Myocyte (in vitro differentiated cells): ENCODE data around the gene FBXL22. TPM values are rescaled to one million over a fixed set of nuclear protein-coding genes. Genes with fewer than 3 reads are reported as not detected.

Experiments
- DNase-seq: peaks from one replicate; pipeline ENCODE4 v3.0.0-alpha.2; 2012; ENCODE audit warnings: low read depth
- polyA plus RNA-seq: library from polyadenylated mRNA; unstranded; fragments of >200 nt; gene quantifications from one replicate; pipeline ENCODE4 v1.2.1, GENCODE V29; 2012; ENCODE audit warnings: missing spikeins
- total RNA-seq: library from RNA; depleted of rRNA; stranded (reverse); fragments of >200 nt; gene quantifications from 2 replicates; pipeline ENCODE4 v1.2.3, GENCODE V29; 2014

The FBXL22 gene, protein sequence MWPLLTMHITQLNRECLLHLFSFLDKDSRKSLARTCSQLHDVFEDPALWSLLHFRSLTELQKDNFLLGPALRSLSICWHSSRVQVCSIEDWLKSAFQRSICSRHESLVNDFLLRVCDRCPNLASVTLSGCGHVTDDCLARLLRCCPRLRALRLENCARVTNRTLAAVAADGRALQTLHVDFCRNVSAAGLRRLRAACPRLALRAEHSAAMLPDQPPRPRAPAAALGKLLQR
- 26.5 and 39.5 TPM in 2 replicates for total RNA-seq
- polyA plus RNA-seq, result 10.0 TPM

DNA sequence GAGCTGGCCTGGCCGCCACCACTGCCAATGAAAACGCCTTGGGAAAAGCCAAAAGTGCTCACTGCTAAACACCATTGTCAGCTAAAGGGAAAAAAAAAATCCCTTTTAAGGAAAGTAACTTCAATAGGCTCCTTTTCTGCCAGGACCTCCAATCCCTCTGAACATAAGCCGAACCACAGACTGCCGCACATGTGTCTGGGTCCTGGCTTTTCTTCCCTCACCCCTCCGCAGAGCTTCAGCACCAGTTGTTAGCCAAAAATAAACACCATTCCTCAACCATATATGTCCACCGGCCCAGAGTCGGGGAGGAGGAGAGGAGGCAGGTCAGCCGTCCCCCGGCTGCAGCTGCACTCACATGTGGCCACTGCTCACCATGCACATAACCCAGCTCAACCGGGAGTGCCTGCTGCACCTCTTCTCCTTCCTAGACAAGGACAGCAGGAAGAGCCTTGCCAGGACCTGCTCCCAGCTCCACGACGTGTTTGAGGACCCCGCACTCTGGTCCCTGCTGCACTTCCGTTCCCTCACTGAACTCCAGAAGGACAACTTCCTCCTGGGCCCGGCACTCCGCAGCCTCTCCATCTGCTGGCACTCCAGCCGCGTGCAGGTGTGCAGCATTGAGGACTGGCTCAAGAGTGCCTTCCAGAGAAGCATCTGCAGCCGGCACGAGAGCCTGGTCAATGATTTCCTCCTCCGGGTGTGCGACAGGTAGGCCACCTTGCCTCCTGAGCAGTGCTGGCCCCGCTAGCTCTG lies at the start of gene FBXL22:
Gene FBXL22, plus strand, starts transcription at position 350 of the 753 bp plus-strand sequence. Its CDS starts 6 bp downstream, at position 356.
- peak; percentile 96 for DNase-seq

DNA sequence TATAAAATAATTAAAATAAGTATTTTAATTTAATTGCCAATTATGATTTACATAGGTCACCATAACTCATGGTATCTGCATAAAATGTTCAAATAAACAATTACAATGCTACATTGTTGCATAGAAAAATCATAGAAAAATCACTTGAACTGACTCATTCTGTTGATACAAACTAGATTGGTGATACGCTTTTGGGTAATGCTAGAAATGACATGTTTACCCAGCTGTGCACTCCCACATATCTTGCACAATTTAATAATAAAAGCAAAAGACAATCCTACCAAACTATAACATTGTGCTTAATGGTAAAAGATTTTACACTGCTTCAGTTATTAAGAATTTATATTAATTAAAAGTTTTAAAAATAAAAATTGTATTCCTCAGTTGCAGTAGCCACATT lies 45.8 kb upstream of the FBXL22 start:
- DNase-seq, result peak; percentile 41

DNA sequence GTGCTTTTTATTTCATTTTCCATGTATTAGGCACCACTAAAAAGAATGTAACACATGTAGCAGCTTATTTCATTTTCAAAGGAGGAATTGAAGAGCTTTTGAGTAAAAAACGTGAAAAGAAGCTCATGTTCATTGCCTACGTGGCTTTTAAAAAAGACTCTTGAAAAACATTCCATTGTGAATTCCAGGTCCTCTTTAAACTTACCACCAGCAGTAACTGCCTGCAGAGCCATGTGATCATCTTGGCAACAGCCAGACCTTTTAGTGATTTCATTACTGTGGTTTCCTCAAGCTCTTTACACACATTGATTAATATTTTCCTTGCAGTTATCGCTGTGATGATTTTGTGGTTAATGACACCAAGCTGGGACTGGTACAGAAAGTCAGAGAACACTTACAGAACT lies 43.8 kb upstream of the FBXL22 start:
- peak; percentile 73 for DNase-seq

DNA sequence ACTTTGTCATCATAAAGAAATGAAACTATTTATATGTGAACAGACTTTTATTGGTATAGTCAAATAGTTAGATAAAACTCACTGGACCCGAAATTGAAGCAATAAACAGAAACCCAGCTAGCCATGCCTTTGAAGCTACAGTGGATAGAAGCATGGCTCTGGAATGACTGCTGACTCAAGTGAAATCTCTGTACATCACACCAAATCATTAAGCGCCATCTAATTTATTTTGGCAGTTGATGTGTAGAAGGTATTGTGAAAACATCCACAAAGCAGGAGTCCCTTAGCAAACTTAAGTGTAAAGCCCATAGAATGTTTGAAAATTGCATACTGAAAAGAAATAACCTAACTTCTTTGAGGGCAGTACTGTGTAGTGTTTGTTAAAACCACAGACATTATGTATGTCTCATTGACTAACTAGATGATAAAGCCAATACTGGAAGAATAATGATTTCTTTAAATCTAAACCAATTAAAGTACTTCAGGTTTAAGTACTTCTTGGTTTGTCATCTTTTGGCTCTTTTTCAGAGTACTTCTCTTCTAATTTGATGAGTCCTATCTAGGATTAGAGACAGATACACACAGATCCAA lies 42.8 kb upstream of the FBXL22 start:
- DNase-seq, result no peak

DNA sequence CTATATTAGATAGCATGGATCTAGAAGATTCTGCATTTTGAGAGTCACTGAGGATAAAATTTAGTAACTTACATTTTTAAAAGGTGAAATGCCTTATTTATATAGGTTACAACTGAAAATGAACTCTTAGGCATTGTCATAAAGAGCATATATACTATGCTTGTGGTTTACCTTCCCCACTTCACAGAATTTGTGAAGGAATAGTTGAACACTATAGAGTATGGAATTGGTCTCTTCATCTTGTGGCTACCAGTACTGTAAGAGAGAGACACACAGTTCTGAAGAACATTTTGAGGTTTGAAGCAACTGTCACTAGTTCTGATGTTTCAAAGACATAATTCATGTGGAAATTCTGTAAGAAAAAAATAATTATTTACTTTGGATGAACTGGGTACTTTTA lies 41.7 kb upstream of the FBXL22 start:
- DNase-seq, result no peak

DNA sequence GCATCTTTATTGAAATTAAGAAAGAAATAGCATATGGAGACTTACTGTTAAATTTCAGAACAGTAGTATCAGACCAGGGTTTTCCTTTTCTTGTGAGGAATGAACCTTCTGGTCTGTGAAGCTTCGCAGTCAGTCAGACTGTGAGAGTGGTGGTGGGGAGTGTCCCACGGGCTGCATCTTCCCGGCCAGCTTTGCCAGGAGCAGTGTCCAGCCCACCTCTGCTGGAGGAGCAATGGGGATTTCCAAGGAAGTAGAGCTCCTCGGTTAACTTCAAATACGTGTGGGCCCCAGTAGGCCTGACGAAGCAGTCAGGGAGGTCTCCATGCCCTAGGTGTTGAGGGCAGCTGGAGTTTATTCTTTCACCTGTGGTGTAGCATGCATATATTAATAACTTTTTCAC lies 40.9 kb upstream of the FBXL22 start:
- no peak for DNase-seq

DNA sequence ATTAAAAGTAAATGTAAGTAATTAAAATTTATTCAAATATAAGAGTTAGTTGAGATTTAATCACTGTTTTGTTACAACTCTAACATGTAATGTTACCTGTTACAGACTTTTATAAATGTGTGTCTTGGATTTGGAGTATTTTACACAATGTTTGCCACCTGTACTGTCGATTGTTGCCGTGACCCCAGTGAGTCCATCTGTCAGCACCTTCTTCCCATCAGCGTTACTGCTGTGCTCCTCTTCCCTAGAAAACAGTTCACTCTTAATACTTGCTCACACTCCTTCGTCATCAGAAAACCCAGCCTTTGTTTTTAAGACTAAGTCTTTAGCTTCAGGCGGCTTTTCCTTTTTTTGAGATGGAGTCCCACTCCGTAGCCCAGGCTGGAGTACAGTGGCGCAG lies 40.5 kb upstream of the FBXL22 start:
- DNase-seq, result no peak

DNA sequence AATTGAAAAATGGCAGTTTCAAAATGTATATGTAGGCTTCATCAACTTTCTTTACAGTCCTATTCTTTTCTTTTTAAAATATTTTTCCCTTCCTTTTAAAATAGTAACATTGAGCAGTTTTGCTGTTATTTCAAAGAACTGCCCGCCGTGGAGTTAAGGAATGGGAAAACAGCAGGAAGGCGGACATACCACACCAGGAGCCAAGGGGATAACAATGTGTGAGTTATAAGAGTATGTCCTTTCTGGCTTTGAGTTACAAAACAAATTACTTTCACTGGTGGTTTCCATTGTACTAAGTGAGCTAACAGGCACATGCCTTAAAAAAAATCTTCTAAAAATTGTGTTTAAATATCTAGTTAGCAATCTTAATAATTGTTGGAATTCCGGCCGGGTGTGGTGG lies 37.4 kb upstream of the FBXL22 start:
- DNase-seq, result no peak

DNA sequence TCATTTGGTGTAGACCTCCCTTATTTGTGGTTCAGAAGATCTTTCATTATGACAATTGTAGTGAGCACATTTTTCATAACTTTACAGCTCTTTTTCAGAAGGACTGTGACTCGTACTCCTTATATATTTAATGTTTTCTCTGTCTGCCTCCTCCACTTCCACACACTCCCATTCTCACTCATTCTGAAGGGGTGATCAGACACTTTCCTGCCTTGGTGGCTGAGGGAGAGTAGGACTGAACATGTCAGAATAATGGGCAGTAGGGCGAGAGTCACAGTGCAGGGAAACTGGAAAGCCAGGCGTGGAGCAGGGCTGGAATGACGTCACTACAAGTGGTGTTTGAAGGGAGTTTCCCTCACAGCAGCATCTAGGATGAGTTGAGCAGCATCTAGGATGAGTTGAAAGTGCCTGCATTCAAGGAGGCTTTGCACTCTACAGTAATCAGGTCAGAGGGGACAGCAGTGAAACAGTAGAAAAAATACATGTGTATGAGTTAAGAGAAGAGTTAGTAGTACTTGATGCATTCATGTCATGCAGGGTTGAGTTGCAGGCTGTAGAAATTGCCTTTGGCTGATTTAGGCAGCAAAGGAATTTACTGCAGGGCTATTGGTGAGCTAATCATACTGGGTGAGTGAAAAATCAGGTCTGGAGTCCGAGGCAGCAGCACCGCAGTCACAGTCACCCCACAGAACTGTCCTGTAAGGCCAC lies 36.3 kb upstream of the FBXL22 start:
- DNase-seq, result no peak

DNA sequence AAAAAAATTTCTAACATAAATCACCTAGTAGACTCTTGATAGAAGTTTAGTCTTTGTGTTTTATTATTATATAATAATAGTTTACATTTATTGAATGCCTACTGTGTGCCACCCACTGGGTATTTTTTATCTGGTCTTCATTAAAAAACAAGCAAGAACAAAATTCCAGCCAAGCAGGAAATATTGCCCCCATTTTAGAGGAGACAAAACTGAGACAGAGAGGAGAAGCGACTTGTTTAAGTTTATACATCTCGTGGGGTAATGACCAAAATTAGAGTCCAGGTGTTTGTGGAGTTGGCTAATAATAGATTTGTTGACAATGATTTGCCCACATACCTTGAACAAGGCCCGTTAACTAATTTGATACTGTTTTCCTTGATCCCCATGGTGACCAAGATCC lies 33.1 kb upstream of the FBXL22 start:
- DNase-seq, result no peak

DNA sequence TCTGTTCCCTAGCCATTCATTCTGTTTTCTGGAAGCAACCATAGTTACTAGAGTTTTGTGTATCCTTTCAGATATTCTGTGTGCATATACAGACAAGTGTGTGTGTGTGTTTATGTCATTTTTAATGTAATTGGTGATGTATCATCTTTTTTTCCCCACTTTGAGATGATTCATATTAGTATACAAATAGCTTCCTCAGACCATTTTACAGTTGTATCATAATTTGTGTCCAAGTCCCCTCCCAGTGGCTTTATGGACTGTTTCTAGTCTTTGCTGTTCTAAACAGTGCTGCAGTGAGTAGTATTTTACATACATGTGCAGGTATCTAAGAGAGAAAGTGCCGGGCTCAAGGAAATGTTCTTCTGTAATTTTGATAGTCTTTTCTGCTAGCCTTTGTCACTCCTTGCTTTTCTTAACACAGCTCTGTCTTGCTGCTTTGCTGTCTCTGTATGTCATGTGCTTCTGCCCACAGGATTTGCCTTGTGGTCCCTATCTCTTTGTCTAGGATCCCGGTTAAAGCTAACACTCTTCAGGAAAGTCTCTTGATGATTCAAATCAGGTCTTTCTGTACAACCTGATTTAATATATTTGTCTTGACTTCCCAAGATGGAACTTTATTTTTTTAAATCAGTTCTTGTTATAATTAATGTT lies 31.5 kb upstream of the FBXL22 start:
- DNase-seq, result peak; percentile 42

DNA sequence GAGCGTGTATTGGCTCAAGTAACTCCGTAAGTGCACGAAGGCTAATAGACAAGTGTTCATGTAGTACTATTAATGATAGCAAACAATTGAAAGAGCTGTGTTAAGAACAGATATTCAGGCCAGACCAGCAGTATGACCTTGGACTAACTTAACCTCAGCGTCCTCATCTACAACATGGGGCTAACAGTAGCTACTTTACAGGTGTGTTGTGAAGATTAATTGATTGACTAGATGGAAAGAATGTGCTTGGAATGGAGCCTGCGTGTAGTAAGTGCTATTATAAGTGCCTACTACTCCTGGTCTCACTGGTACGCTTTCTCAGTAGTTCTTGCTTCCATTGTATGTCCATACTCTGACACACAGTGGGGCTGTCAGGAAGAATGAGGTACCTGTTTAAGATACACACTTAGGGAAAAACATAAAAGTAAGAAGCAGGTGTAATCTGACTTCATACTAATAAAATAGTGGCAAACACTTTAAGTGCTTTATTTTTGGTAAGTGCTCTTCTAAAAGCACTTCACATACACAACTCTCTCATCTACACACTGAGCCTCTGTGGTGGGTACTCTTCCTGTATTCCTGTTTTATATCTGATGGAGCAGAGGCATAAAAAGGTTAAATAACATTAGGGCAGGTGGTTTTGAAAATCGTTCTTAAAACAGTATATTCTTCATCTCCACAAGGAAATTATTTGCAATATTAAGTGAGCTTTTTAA lies 24.3 kb upstream of the FBXL22 start:
- no peak for DNase-seq

DNA sequence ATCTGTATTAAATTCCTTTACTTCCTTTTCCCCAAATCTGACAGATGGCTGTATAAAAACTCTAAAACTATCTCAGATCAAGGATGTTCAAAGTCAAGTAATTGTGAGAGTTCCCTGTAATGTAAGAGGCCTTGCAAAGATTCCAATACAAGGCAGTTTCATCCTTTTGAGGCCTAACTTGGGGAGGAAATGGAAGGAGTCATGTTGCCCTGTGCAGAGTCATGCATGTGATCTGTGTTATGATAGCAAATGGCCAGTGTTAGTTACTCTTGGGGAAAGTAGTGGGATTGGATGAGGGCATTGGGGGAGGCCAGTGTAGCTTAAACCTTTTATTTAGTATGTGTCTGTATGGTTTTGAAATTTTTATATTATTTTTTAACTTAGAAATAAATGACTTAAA lies 23.7 kb upstream of the FBXL22 start:
- no peak for DNase-seq

DNA sequence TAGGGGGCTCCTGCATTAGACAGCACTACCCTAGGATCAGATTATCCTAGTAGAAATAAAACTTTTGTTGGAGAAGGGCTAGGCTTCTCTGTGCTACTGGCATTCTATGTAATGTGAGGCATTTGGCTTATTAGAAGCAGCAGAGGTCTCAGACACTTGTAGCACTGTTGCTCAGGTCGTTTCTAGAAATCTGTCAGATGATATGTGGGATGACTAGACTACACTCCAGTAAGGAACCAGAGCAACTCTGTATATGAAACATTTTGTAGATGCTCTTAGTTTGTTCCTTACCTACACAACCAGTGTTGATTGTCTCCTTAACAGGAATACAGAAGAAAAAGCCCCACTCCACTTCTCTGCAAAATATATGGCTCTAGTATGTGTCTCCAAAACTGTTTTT lies 21.9 kb upstream of the FBXL22 start:
- DNase-seq, result no peak

DNA sequence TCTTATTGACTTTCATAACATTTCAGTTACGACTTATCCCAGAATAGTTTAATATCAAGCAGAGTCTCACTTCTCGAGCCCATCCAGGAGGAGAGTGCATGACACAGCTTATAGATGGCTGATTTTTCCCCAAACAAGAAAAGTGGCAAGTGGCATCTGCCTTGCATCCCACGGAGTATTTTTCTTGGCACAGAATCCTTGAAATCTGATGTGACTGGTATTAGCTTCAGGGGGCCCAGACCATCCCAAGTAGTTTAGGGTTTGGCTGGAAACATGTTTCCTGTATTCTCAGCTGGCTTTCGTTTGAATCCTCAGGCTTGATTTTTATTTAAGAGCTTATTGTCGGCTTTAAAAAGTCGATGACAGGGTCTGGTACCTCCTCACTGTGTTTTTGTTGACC lies 20.7 kb upstream of the FBXL22 start:
- DNase-seq, result no peak

DNA sequence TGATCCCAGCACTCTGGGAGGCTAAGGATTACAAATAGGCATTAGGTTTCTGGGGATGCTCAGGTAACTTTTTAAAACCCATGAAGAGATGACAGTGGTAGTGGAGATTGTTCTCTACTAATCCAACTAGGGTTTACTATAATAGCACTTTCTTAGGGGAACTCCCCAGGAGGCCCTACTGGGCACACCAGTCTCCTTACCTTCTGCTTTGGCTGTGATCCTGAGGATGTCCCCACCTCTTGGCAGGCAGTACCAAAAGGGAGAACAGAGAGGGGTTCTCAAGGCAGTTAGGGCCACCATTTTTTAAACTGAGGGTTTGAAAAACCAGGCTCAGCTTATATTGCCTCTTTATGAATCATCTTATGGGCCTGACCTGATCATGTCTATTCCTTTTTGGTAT lies 15.0 kb upstream of the FBXL22 start:
- DNase-seq, result no peak

DNA sequence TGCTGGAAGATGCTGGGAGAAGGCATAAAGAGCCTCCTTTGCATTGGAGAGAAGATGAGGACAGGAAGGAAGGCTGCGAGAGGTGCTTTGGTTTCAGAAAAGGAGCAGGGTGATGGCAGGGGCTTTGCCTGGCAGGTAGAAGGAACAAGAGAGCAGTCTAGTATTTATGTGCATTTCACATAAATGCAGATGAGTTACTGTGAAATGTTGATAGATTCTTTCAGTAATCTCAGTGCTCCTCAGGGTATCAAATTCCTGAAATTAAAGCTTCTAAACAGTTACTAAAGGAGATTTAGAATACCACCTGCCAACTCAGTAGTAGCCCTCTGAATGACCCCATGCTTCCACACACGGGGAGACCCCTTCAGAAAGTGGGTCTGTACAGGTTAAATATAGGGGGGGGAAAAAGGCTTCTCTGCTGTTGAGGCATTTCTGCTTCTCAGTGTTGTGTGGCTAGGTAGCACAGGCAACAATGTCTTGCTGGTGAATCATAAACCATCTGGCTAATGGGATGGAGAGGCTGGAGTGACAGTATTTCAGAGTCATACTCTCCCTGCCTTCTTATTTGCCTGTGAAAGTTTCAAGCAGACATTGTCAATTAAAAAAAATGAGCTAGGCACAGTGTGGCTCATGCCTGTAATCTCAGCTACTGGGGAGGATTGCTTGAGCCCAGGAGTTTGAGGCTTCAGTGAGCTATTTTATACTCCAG lies 14.3 kb upstream of the FBXL22 start:
- DNase-seq, result peak; percentile 84

DNA sequence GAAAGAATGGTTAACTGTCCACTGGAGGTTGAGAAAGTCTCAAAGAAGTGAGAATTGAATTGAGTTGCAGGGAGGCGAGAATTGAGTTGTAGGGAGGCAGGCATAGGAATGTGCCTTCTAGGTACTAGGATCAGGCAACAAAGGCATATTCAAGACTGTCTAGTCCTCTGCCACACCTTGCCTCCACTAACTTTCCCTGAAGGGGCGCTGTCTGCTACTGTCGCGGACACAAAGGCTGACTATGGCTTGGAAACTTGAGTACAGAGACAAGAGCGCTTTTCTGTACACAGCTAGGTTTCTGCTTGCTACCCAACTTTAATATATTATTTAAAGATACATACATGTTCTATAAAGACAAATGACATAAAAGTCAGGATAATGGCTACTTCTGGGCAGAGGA lies 10.4 kb upstream of the FBXL22 start:
- no peak for DNase-seq

DNA sequence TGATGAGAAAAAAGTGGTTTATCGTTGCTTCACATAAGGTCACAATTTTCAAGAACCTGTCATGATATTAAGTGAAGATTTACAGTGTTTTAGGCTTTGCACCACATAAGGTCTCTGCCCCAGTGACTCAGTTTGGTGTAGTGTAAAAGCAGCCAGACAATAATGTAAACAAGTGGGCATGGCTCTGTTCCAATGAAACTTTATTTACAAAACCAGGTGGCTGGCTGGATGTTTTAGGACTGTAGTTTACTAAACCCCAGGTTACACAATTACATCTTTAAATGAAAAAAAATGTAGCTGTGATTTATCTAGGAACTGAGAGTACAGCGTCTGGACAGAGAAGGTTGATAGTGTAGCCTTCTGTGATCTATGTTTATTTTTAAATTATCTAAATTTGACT lies 9.7 kb upstream of the FBXL22 start:
- DNase-seq, result no peak

DNA sequence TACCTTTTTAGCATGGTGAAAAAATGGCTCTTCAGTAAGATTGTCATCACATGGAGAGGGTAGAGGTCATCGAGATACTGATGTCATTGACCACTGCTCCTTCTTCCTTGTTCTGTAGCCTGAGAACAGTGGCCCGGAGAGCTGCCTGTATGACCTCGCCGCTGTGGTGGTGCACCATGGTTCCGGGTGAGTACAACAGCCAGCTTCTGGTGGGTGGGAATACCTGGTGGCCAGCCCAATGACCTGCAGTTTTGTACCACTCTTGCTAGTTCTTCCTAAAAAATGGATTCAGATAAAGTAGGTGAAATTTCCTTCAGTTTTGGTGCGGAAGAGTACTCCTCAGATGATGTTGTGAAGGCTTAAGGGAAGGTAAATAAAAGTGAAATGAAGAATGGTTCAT lies 8.4 kb upstream of the FBXL22 start:
- DNase-seq, result no peak
